ENCODE data around the gene AUTS2. TPM values are rescaled to one million over a fixed set of nuclear protein-coding genes. Genes with fewer than 3 reads are reported as not detected.

The AUTS2 gene
- total RNA-seq, 1 experiment from 2014 or later = 256 TPM

DNA sequence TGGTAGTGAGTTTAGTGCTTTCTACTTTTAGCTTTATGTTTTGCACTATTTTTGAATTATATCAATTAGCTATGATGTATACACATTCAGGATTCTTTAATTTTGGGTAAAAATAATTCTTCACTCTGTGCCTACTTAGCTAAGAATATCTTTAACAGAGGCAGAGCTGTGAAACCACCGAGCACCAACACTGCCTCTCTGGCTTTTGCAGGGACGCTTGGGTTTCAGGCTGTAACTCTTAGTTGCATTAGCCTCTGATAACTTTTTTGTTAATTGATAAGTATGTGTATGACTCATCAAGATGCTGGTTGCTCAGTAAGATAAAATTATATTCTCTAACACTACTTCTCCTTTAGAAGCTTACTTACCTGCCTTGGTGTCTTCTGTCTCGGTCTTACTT, 738.3 kb downstream of the AUTS2 start:
- H3K4me2 ChIP-seq (ENCODE audit: insufficient read depth, insufficient read length, low read length) = no peak overlapping the region
- H3K4ac ChIP-seq (ENCODE audit: low read depth, low read length) = no peak overlapping the region
- no peak overlapping the region for H2BK120ac ChIP-seq (ENCODE audit: low read depth, low read length, poor library complexity, severe bottlenecking)
- H3K14ac ChIP-seq (ENCODE audit: insufficient read depth, low read length) = no peak overlapping the region
- no peak overlapping the region for H4K5ac ChIP-seq (ENCODE audit: insufficient read length, low read depth, low read length)
- no peak overlapping the region for H3K23ac ChIP-seq (ENCODE audit: insufficient read length, low read depth, low read length)
- H3K79me2 ChIP-seq (ENCODE audit: insufficient read depth, low read length) = no peaks in the 10 kb centered on the region
- TF ChIP-seq, protein P1, sequence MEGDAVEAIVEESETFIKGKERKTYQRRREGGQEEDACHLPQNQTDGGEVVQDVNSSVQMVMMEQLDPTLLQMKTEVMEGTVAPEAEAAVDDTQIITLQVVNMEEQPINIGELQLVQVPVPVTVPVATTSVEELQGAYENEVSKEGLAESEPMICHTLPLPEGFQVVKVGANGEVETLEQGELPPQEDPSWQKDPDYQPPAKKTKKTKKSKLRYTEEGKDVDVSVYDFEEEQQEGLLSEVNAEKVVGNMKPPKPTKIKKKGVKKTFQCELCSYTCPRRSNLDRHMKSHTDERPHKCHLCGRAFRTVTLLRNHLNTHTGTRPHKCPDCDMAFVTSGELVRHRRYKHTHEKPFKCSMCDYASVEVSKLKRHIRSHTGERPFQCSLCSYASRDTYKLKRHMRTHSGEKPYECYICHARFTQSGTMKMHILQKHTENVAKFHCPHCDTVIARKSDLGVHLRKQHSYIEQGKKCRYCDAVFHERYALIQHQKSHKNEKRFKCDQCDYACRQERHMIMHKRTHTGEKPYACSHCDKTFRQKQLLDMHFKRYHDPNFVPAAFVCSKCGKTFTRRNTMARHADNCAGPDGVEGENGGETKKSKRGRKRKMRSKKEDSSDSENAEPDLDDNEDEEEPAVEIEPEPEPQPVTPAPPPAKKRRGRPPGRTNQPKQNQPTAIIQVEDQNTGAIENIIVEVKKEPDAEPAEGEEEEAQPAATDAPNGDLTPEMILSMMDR (conservative IDR thresholded peaks at IDR 0.05) = no peak
- no peak overlapping the region for H3K27ac ChIP-seq (ENCODE audit: insufficient read length, low read depth, low read length)
- no peaks in the 10 kb centered on the region for H3K4me1 ChIP-seq (ENCODE audit: insufficient read depth, low read length)
- H2AK5ac ChIP-seq (ENCODE audit: insufficient read length, low read length) = no peak overlapping the region
- no peak overlapping the region for H4K8ac ChIP-seq (replicated peaks; ENCODE audit: insufficient read length, low read depth, low read length)
- Mint-ChIP-seq H3K27ac (no peak overlapping the region), H3K4me3 (no peak overlapping the region), H3K36me3 (ENCODE audit: insufficient read depth in 1 of 3, low read depth in 3 of 3) (0 out of 7 replicates have a peak, but pooled peaks cover 0 to 3% (median 0%) of the 10 kb centered on the region in 3 experiments), H3K27me3 (ENCODE audit: low read depth) (no peaks in the 10 kb centered on the region; the same call in 1 of the 2 replicates), H3K9me3 (no peaks in the 10 kb centered on the region), H3K4me1 (no peaks in the 10 kb centered on the region)
- H3K23me2 ChIP-seq (ENCODE audit: insufficient read length, low read depth, low read length, poor library complexity, severe bottlenecking) = no peaks in the 10 kb centered on the region
- DNase-seq = no peak
- H3K9ac ChIP-seq (ENCODE audit: extremely low read depth, insufficient read length, low read length) = no peak overlapping the region
- no peak overlapping the region for H3T11ph ChIP-seq (ENCODE audit: low read length)
- H3K18ac ChIP-seq (ENCODE audit: insufficient read length, low read depth, low read length) = no peak overlapping the region
- no peak overlapping the region for H2BK5ac ChIP-seq (ENCODE audit: insufficient read length, low read length)
- H2AFZ ChIP-seq (ENCODE audit: low read length) = no peak overlapping the region
- H3K9me3 ChIP-seq (ENCODE audit: control insufficient read depth, low read depth, low read length) = no peaks in the 10 kb centered on the region
- H4K20me1 ChIP-seq (ENCODE audit: control insufficient read depth, insufficient read depth, insufficient read length) = no peaks in the 10 kb centered on the region
- no peak overlapping the region for H2BK15ac ChIP-seq (ENCODE audit: low read depth, low read length)
- no peak overlapping the region for H2BK20ac ChIP-seq (ENCODE audit: low read depth, low read length, poor library complexity, severe bottlenecking)
- no peak overlapping the region for H3K56ac ChIP-seq (ENCODE audit: insufficient read length, low read depth, low read length)
- H4K91ac ChIP-seq (ENCODE audit: insufficient read length, low read depth, low read length) = no peak overlapping the region
- no CpG with 5 or more reads among the region's 3 CpGs for WGBS (ENCODE audit: extremely low coverage, insufficient read length, low lambda C conversion rate)
- H3K79me1 ChIP-seq (ENCODE audit: insufficient read depth, low read depth, low read length, poor library complexity, severe bottlenecking) = no peaks in the 10 kb centered on the region
- H3K27me3 ChIP-seq (ENCODE audit: insufficient read depth, low read length) = no peaks in the 10 kb centered on the region
- H2BK12ac ChIP-seq (ENCODE audit: insufficient read length, low read depth, low read length) = no peak overlapping the region

All from H9 (cell line).